OCI-LY1 (cell line): Measurements from ENCODE around the gene GLT1D1.
"Not testable (repeated sequence)": the region's sequence is repeated elsewhere in the genome, so short reads cannot be mapped to it uniquely, and the experiment has no call there.

Experiments
- H2AFZ ChIP-seq: fragments of 200-600 bp; sonication (generic), shearing (Covaris generic); 2 replicates; pipeline ENCODE4 v1.6.0; 2014; ENCODE audit warnings: antibody characterized with exemption, mild to moderate bottlenecking, low read length
- H3F3A ChIP-seq: fragments of 200-600 bp; sonication (generic), shearing (Covaris generic); 2 replicates; pipeline ENCODE4 v1.6.0; 2014; ENCODE audit warnings: mild to moderate bottlenecking, antibody characterized with exemption, low read length, moderate library complexity; ENCODE audit not compliant: insufficient read depth
- H3K27ac ChIP-seq: fragments of 200-600 bp; sonication (generic); 2 replicates; pipeline ENCODE4 v1.5.1; 2014; ENCODE audit warnings: low read length, mixed run types, mild to moderate bottlenecking, low read depth; ENCODE audit not compliant: poor library complexity, severe bottlenecking
- H3K27me3 ChIP-seq: fragments of 200-600 bp; sonication (generic); 2 replicates; pipeline ENCODE4 v1.6.0; 2014; ENCODE audit warnings: antibody characterized with exemption, mild to moderate bottlenecking, low read length, moderate library complexity; ENCODE audit not compliant: insufficient read depth
- H3K36me3 ChIP-seq: fragments of 200-600 bp; sonication (generic); 2 replicates; pipeline ENCODE4 v1.6.1; 2014; ENCODE audit warnings: mild to moderate bottlenecking, antibody characterized with exemption, low read length, moderate library complexity, mixed read lengths; ENCODE audit not compliant: insufficient read depth
- H3K4me1 ChIP-seq: fragments of 200-600 bp; sonication (generic); 2 replicates; pipeline ENCODE4 v1.5.1; 2014; ENCODE audit warnings: mild to moderate bottlenecking, low read length, moderate library complexity; ENCODE audit not compliant: insufficient read depth, severe bottlenecking
- H3K4me2 ChIP-seq: fragments of 200-600 bp; sonication (generic), shearing (Covaris generic); 2 replicates; pipeline ENCODE4 v1.6.1; 2014; ENCODE audit warnings: low read length
- H3K4me3 ChIP-seq: fragments of 200-600 bp; sonication (generic); 2 replicates; pipeline ENCODE4 v1.5.1; 2014; ENCODE audit warnings: low read length, low read depth, mild to moderate bottlenecking, mixed read lengths; ENCODE audit not compliant: poor library complexity, severe bottlenecking
- H3K79me2 ChIP-seq: fragments of 200-600 bp; shearing (Covaris generic); 2 replicates; pipeline ENCODE4 v1.6.1; 2016; ENCODE audit warnings: mixed run types, low read length, mixed read lengths; ENCODE audit not compliant: insufficient read depth
- H3K9ac ChIP-seq: fragments of 200-600 bp; sonication (generic), shearing (Covaris generic); 2 replicates; pipeline ENCODE4 v1.6.1; 2014; ENCODE audit warnings: mild to moderate bottlenecking, low read length, mixed read lengths
- H3K9me2 ChIP-seq: fragments of 200-600 bp; sonication (generic), shearing (Covaris generic); 2 replicates; pipeline ENCODE4 v1.6.1; 2014; ENCODE audit warnings: low read depth, mild to moderate bottlenecking, low read length, mixed read lengths
- H3K9me3 ChIP-seq: fragments of 200-600 bp; shearing (Covaris generic); 2 replicates; pipeline ENCODE4 v1.6.1; 2014; ENCODE audit warnings: low read length, mixed read lengths
- H4K20me1 ChIP-seq: fragments of 200-600 bp; sonication (generic), shearing (Covaris generic); 2 replicates; pipeline ENCODE4 v1.6.0; 2016; ENCODE audit warnings: mild to moderate bottlenecking, low read length; ENCODE audit not compliant: insufficient read depth
- CTCF ChIP-seq: fragments of 200-600 bp; sonication (generic), shearing (Covaris generic); IDR thresholded peaks from 2 replicates; pipeline ENCODE4 v1.5.1; 2017; ENCODE audit warnings: mild to moderate bottlenecking, antibody characterized with exemption, low read length, moderate library complexity, mixed read lengths
- EZH2 ChIP-seq: fragments of 200-600 bp; sonication (generic), shearing (Covaris generic); IDR thresholded peaks from 2 replicates; pipeline ENCODE4 v1.8.0; 2017; ENCODE audit warnings: borderline replicate concordance, mixed run types, mild to moderate bottlenecking, antibody characterized with exemption, low read length, moderate library complexity, mixed read lengths

The GLT1D1 gene

GRCh38 chr12:128852885-128853599, at the start of gene GLT1D1:
GLT1D1 (plus strand) TSS chr12:128853478; CDS start chr12:128853582, 104 bp downstream.
- Histone ChIP-seq H3K79me2 (no peaks in the 10 kb centered on the region), H3K9ac (no peak within 1 kb of the TSS), H3K4me3 (no peak within 1 kb of the TSS), H3K9me3 (no peaks in the 10 kb centered on the region), H4K20me1 (no peaks in the 10 kb centered on the region), H2AFZ (no peak within 1 kb of the TSS), H3K27me3 (no peaks in the 10 kb centered on the region), H3K36me3 (no peaks in the 10 kb centered on the region), H3K4me2 (no peak within 1 kb of the TSS), H3F3A (no peaks in the 10 kb centered on the region), H3K9me2 (no peaks in the 10 kb centered on the region), H3K27ac (no peak within 1 kb of the TSS), H3K4me1 (no peaks in the 10 kb centered on the region)
- TF ChIP-seq CTCF: no peak
- no peak for TF ChIP-seq EZH2

- H3K79me2 ChIP-seq: peaks cover 12% of the 10 kb centered on the region
- H3K36me3 ChIP-seq: peaks cover 90% of the 10 kb centered on the region
- peaks cover 20% of the 10 kb centered on the region for H3K4me1 ChIP-seq
- H3K9me2 ChIP-seq: no peaks in the 10 kb centered on the region
- TF ChIP-seq EZH2: no peak
- TF ChIP-seq CTCF: no peak
- H3K4me3 ChIP-seq: no peak overlapping the region
- H2AFZ ChIP-seq: no peak overlapping the region
- H3K9ac ChIP-seq: no peak overlapping the region
- H3K9me3 ChIP-seq: peaks cover 4% of the 10 kb centered on the region; the same call in 1 of the 2 replicates
- H3K4me2 ChIP-seq: no peak overlapping the region
- H3K27ac ChIP-seq: no peak overlapping the region
- no peaks in the 10 kb centered on the region for H3F3A ChIP-seq
- H3K27me3 ChIP-seq: no peaks in the 10 kb centered on the region
- no peaks in the 10 kb centered on the region for H4K20me1 ChIP-seq
Observed at GRCh38 chr12:128803788-128804187, 49.5 kb upstream of the GLT1D1 start.

GRCh38 chr12:128804762-128805161, 48.5 kb upstream of the GLT1D1 start:
- H3K4me3 ChIP-seq: no peak overlapping the region
- TF ChIP-seq EZH2 (no peak), CTCF (no peak)
- no peaks in the 10 kb centered on the region for H3F3A ChIP-seq
- H4K20me1 ChIP-seq: no peaks in the 10 kb centered on the region
- peaks cover 12% of the 10 kb centered on the region for H3K4me1 ChIP-seq
- no peak overlapping the region for H3K4me2 ChIP-seq
- H3K36me3 ChIP-seq: peaks cover 90% of the 10 kb centered on the region
- peaks cover 4% of the 10 kb centered on the region; the same call in 1 of the 2 replicates for H3K9me3 ChIP-seq
- peaks cover 12% of the 10 kb centered on the region for H3K79me2 ChIP-seq
- no peak overlapping the region for H2AFZ ChIP-seq
- no peak overlapping the region for H3K9ac ChIP-seq
- no peaks in the 10 kb centered on the region for H3K9me2 ChIP-seq
- no peak overlapping the region for H3K27ac ChIP-seq
- no peaks in the 10 kb centered on the region for H3K27me3 ChIP-seq

GRCh38 chr12:128805406-128805805, 47.9 kb upstream of the GLT1D1 start:
- Histone ChIP-seq H3K36me3 (peaks cover 87% of the 10 kb centered on the region), H3K79me2 (peaks cover 12% of the 10 kb centered on the region), H3K4me1 (peaks cover 18% of the 10 kb centered on the region)
- not testable (repeated sequence) for H2AFZ ChIP-seq, H3F3A ChIP-seq, H3K9ac ChIP-seq, H3K9me2 ChIP-seq, H3K4me2 ChIP-seq, H3K27me3 ChIP-seq, H3K4me3 ChIP-seq, H3K9me3 ChIP-seq, H4K20me1 ChIP-seq, H3K27ac ChIP-seq
